Raji (cell line): Measurements from ENCODE around the gene RASAL2.

ENCODE experiments used
- POLR2A ChIP-seq: IDR thresholded peaks from 2 replicates; pipeline ENCODE4 v1.6.1; 2011; ENCODE audit warnings: low read depth, low read length, control low read depth; ENCODE audit not compliant: insufficient read depth

RASAL2 gene

GRCh38 chr1:178275049-178275448 lies 181.1 kb downstream of the RASAL2 start:
- TF ChIP-seq POLR2A: no peak

DNA sequence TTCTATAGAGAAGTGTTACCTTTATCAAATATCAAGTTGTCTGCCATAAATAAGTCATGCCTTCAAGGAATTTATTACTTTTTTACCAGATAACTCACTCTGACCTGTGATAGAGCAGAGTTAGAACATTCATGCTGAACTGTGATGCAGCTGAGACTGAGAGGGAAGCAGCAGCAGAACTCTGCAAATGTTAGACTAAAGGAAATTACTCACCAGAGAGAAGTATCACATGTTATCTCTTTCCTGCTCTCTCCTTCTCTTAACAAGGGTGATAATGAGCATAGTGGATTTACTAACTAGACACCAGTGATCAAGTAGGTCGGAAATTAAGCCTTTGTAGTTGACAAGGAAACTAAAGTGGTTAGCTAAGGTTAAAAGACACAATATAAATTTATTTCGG lies 181.6 kb downstream of the RASAL2 start:
- TF ChIP-seq POLR2A: no peak

GRCh38 chr1:178277793-178278530 lies 184.1 kb downstream of the RASAL2 start:
- no peak for TF ChIP-seq POLR2A

- no peak for TF ChIP-seq POLR2A
Observed at GRCh38 chr1:178278916-178279686, 185.2 kb downstream of the RASAL2 start.

- no peak for TF ChIP-seq POLR2A
Observed at GRCh38 chr1:178282949-178283367, 189.1 kb downstream of the RASAL2 start.

- no peak for TF ChIP-seq POLR2A
Observed at GRCh38 chr1:178283409-178283808, 189.5 kb downstream of the RASAL2 start.

DNA sequence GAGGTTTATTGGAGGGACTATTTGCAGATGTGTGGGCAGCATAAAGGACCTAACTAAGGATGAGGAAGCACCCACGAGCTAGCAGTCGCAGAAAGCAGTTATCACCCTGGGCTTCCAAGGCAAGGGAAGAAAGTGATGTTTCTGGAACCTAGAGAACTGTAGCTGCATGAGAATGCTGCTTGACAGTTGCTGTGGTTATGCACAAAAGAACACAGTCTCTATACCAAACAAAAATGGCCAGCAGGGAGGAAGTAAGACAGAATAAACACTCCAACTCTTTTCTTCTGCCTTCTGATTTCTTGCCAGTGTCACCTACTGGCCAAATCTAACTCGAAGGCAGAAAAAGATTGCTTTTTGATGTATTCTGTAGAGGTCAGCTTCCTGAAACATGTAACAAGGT lies 190.2 kb downstream of the RASAL2 start:
- no peak for TF ChIP-seq POLR2A

GRCh38 chr1:178291166-178291565 lies 197.3 kb downstream of the RASAL2 start:
- no peak for TF ChIP-seq POLR2A

GRCh38 chr1:178294654-178295053 lies 200.8 kb downstream of the RASAL2 start:
- no peak for TF ChIP-seq POLR2A

DNA sequence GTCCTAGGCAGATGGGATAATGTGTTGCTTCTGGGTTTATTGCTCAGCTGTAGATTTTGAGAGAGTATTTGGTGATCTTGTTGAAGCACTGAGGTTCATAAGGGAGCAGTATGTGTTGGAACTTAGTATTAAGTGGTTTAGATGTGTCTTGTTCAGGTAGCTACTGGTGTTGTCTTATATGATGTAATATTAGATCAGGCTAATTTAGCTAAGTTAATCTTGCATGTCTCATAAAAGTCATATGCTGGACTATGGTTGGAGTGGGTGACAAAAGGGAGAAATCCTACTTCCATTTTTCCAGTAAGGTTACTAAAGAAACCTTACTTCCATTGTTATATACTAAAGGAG lies 206.4 kb downstream of the RASAL2 start:
- TF ChIP-seq POLR2A: no peak

- TF ChIP-seq POLR2A: no peak
Observed at GRCh38 chr1:178301141-178301540, 207.2 kb downstream of the RASAL2 start.

- TF ChIP-seq POLR2A: no peak
Observed at GRCh38 chr1:178307264-178307663, 213.4 kb downstream of the RASAL2 start.

GRCh38 chr1:178308438-178308837 lies 214.5 kb downstream of the RASAL2 start:
- TF ChIP-seq POLR2A: no peak

DNA sequence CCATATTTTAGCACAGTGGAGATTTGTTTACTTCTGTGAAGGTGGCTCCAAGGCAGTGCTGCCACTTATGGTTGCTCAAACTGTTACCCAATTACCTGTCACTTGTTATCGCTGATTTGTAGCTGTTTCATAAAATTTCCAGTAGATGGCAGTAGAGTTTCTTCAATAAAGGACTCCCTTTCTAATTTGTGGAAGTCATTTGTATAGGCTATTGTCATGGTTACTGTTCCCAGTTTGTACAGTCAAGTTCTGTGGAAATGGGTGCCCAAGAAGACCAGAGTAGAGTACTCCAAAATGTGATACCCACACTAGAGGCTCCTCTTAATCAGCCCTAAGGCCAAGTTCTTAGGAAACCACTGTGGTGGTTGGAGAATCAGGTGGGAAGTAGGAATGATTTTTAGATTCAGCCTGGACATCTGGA lies 216.8 kb downstream of the RASAL2 start:
- no peak for TF ChIP-seq POLR2A

GRCh38 chr1:178311164-178311563 lies 217.3 kb downstream of the RASAL2 start:
- TF ChIP-seq POLR2A: no peak

- no peak for TF ChIP-seq POLR2A
Observed at GRCh38 chr1:178323067-178323466, 229.2 kb downstream of the RASAL2 start.

DNA sequence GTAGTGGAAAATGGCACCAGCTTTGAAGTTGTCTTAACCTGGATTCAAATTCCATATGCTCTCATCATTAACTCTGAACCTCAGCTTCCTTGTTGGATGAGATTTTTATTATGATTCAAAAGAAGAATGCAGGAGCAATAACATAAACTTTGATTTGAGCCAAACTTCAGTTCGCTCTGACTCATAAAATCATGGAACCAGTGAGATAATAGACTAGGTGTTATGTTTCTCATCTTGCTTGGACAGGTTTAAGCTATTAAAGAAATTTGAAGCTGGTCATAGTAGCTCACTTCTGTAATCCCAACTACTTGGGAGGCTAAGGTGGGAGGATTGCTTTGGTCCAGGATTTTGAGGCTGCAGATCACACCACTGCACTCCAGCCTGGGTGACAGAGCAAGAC lies 230.1 kb downstream of the RASAL2 start:
- TF ChIP-seq POLR2A: no peak

DNA sequence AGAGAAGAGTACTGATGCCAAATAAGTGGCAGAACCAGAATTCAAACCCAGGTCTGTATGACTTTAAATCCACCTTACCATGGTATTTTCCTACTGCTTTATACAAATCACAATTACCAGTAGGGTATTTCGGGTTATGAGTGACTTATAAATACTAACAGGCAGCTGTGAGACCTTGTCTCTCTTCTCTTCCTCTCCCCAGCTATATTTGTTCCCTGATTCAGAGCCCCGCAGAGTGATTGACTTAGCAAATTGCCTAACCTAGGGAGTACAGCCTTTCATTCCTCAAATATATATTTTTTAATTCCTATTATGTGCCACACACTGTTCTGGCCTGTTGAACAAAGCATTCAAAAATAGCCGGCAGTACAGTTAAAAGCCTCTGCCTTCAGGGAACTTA lies 234.8 kb downstream of the RASAL2 start:
- TF ChIP-seq POLR2A: no peak
